Natural killer cell (primary cell): Measurements from ENCODE around the gene DDX31. TPM values are rescaled to one million over a fixed set of nuclear protein-coding genes. Genes with fewer than 3 reads are reported as not detected.

ENCODE experiments used
- ATAC-seq, 3 donors: fragments of 150-1000 bp in 2 of 3; fragments of 200-7000 bp in 1 of 3; cut with Tn5 transposase; 1 replicate in 1 of 3; 2 replicates in 2 of 3; pipeline ENCODE4 v1.10.0; 2021; ENCODE audit warnings: mild to moderate bottlenecking in 2 of 3, moderate library complexity in 2 of 3
- DNase-seq, 2 donors: peaks; one replicate each; pipeline versions ENCODE4 v3.0.0 to v3.0.0-alpha.2; 2013 to 2021; ENCODE audit warnings: mixed read lengths in 1 of 2
- H3K27ac ChIP-seq: one replicate; pipeline ENCODE4 v1.5.1; 2013; ENCODE audit warnings: mild to moderate bottlenecking, low read length
- H3K27me3 ChIP-seq: one replicate; pipeline ENCODE4 v1.6.1; 2013; ENCODE audit warnings: low read length; ENCODE audit not compliant: control insufficient read depth, insufficient read depth
- H3K36me3 ChIP-seq: one replicate; pipeline ENCODE4 v1.6.1; 2013; ENCODE audit warnings: low read length; ENCODE audit not compliant: control insufficient read depth, insufficient read depth
- H3K4me1 ChIP-seq: one replicate; pipeline ENCODE4 v1.6.1; 2013; ENCODE audit warnings: low read length; ENCODE audit not compliant: control insufficient read depth, insufficient read depth
- H3K4me3 ChIP-seq: one replicate; pipeline ENCODE4 v1.5.1; 2013; ENCODE audit warnings: low read length
- H3K9me3 ChIP-seq: one replicate; pipeline ENCODE4 v1.6.1; 2013; ENCODE audit warnings: low read length; ENCODE audit not compliant: control insufficient read depth, insufficient read depth
- H3K27ac Mint-ChIP-seq, 2 donors: one replicate each; pipeline ENCODE4 v1.8.0; 2022; ENCODE audit warnings: mild to moderate bottlenecking in 2 of 2, mixed read lengths in 2 of 2, moderate library complexity in 1 of 2
- H3K27me3 Mint-ChIP-seq, 2 donors: one replicate each; pipeline ENCODE4 v1.8.0; 2022; ENCODE audit warnings: low read depth in 2 of 2, mixed read lengths in 2 of 2
- H3K36me3 Mint-ChIP-seq: one replicate; pipeline ENCODE4 v1.8.0; 2022; ENCODE audit warnings: mixed read lengths
- H3K4me1 Mint-ChIP-seq, 2 donors: one replicate each; pipeline ENCODE4 v1.8.0; 2022; ENCODE audit warnings: mixed read lengths in 2 of 2
- H3K4me3 Mint-ChIP-seq: one replicate; pipeline ENCODE4 v1.8.0; 2022; ENCODE audit warnings: mild to moderate bottlenecking, moderate library complexity, mixed read lengths
- H3K9me3 Mint-ChIP-seq, 2 donors: one replicate each; pipeline ENCODE4 v1.8.0; 2022; ENCODE audit warnings: mixed read lengths in 2 of 2
- CTCF ChIP-seq: fragments of 200-600 bp; IDR thresholded peaks from one replicate; pipeline ENCODE4 v1.8.0; 2022; ENCODE audit warnings: antibody characterized with exemption
- WGBS: methylation state at CpG from one replicate; pipeline ENCODE4 v1.1.7; 2013; ENCODE audit warnings: missing lambda C conversion rate; ENCODE audit not compliant: insufficient coverage; 5-methylcytosine and 5-hydroxymethylcytosine counted together
- intact Hi-C: fragments of 100-400 bp; cut with micrococcal nuclease; formaldehyde crosslinking; loops from one replicate; pipeline ENCODE4 v1.14.2; 2022
- total RNA-seq, 4 donors: library from RNA; stranded (reverse); fragments of 120-200 nt in 1 of 4; gene quantifications; one replicate each; pipeline versions ENCODE4 v1.2.3 to v1.2.4, GENCODE V29; 2013 to 2022

Gene DDX31
- total RNA-seq, 3 donors from 2014 or later (not counting 1 experiment from before 2014, with no cell fraction given): 6.5 to 12.2 (median 11.5) TPM

GRCh38 chr9:132641216-132641615 lies 28.6 kb downstream of the DDX31 start:
- ATAC-seq (no peak), DNase-seq (no peak)
- TF ChIP-seq CTCF: no peak
- intact Hi-C loops: no loop called here
- no peaks in the 10 kb centered on the region for H3K9me3 Mint-ChIP-seq
- Histone ChIP-seq H3K4me3 (no peak overlapping the region), H3K27me3 (no peaks in the 10 kb centered on the region), H3K36me3 (peaks cover 69% of the 10 kb centered on the region), H3K4me1 (no peaks in the 10 kb centered on the region), H3K27ac (no peak overlapping the region), H3K9me3 (no peaks in the 10 kb centered on the region)
- no peak overlapping the region for H3K27ac Mint-ChIP-seq
- H3K4me1 Mint-ChIP-seq: no peaks in the 10 kb centered on the region
- no peak overlapping the region for H3K4me3 Mint-ChIP-seq
- peaks cover 6% of the 10 kb centered on the region for H3K36me3 Mint-ChIP-seq
- 95% methylated on average over 4 of the region's 4 CpGs for WGBS
- no peaks in the 10 kb centered on the region for H3K27me3 Mint-ChIP-seq

- ATAC-seq (no peak), DNase-seq (no peak)
- Mint-ChIP-seq H3K4me1 (no peaks in the 10 kb centered on the region), H3K27me3 (no peaks in the 10 kb centered on the region), H3K36me3 (peaks cover 6% of the 10 kb centered on the region), H3K9me3 (no peaks in the 10 kb centered on the region), H3K27ac (no peak overlapping the region), H3K4me3 (no peak overlapping the region)
- Histone ChIP-seq H3K9me3 (no peaks in the 10 kb centered on the region), H3K27ac (no peak overlapping the region), H3K27me3 (no peaks in the 10 kb centered on the region), H3K4me1 (no peaks in the 10 kb centered on the region), H3K4me3 (no peak overlapping the region), H3K36me3 (peaks cover 52% of the 10 kb centered on the region)
- intact Hi-C loops: no loop called here
- WGBS: 89% methylated on average over 4 of the region's 5 CpGs
- no peak for TF ChIP-seq CTCF
Measured at GRCh38 chr9:132639322-132639721, 30.5 kb downstream of the DDX31 start.

GRCh38 chr9:132638240-132638639 lies 31.5 kb downstream of the DDX31 start:
- no peak overlapping the region for H3K4me3 Mint-ChIP-seq
- WGBS: 98% methylated on average over 5 of the region's 5 CpGs
- Histone ChIP-seq H3K4me3 (no peak overlapping the region), H3K9me3 (no peaks in the 10 kb centered on the region), H3K27me3 (no peaks in the 10 kb centered on the region), H3K36me3 (peaks cover 42% of the 10 kb centered on the region), H3K27ac (no peak overlapping the region), H3K4me1 (no peaks in the 10 kb centered on the region)
- no peak for DNase-seq
- intact Hi-C loops: no loop called here
- no peak for TF ChIP-seq CTCF
- no peak for ATAC-seq
- no peaks in the 10 kb centered on the region for H3K4me1 Mint-ChIP-seq
- no peaks in the 10 kb centered on the region for H3K27me3 Mint-ChIP-seq
- peaks cover 6% of the 10 kb centered on the region for H3K36me3 Mint-ChIP-seq
- no peaks in the 10 kb centered on the region for H3K9me3 Mint-ChIP-seq
- H3K27ac Mint-ChIP-seq: no peak overlapping the region

- no peak for TF ChIP-seq CTCF
- Histone ChIP-seq H3K27me3 (no peaks in the 10 kb centered on the region), H3K4me1 (no peaks in the 10 kb centered on the region), H3K27ac (no peak overlapping the region), H3K36me3 (peaks cover 38% of the 10 kb centered on the region), H3K4me3 (no peak overlapping the region), H3K9me3 (no peaks in the 10 kb centered on the region)
- DNase-seq (no peak), ATAC-seq (no peak)
- Mint-ChIP-seq H3K27me3 (no peaks in the 10 kb centered on the region), H3K4me3 (no peak overlapping the region), H3K9me3 (no peaks in the 10 kb centered on the region), H3K4me1 (no peaks in the 10 kb centered on the region), H3K27ac (no peak overlapping the region), H3K36me3 (peaks cover 6% of the 10 kb centered on the region)
- 96% methylated on average over 12 of the region's 12 CpGs for WGBS
- intact Hi-C loops: no loop called here
Measured at GRCh38 chr9:132637801-132638200, 32.0 kb downstream of the DDX31 start.
